ENCODE measurements around the gene SCN1B. TPM values are rescaled to one million over a fixed set of nuclear protein-coding genes. Genes with fewer than 3 reads are reported as not detected.
A peak's percentile ranks its signal among the peaks of the same experiment; 100 is the strongest.
"Not testable (repeated sequence)": the region's sequence is repeated elsewhere in the genome, so short reads cannot be mapped to it uniquely, and the experiment has no call there.

The SCN1B gene
- total and polyA plus RNA-seq, 2 experiments from 2014 or later = 1.6 to 4.2 TPM

GRCh38 chr19:35013041-35013819 is 17.0 kb upstream of the SCN1B start:
- DNase-seq (ENCODE audit: low read depth in 1 of 2, low spot score in 1 of 2) = peak; percentile 76 to 89
- Histone ChIP-seq H3K27ac (no peak overlapping the region), H3K4me1 (ENCODE audit: low read depth) (peaks cover 6% of the 10 kb centered on the region), H3K36me3 (peaks cover 40% of the 10 kb centered on the region), H3K27me3 (no peaks in the 10 kb centered on the region), H3K4me3 (no peak overlapping the region), H3K9me3 (ENCODE audit: low read depth) (no peaks in the 10 kb centered on the region)
- TF ChIP-seq CTCF (IDR thresholded peaks at IDR 0.05; ENCODE audit: low read depth, low read length) = peak; percentile 99

- DNase-seq (ENCODE audit: low read depth in 1 of 2, low spot score in 1 of 2) = peak in 1 of 2 donors; percentile 38
- Histone ChIP-seq H3K27me3 (no peaks in the 10 kb centered on the region), H3K4me1 (ENCODE audit: low read depth) (peaks cover 6% of the 10 kb centered on the region), H3K27ac (no peak overlapping the region), H3K9me3 (ENCODE audit: low read depth) (no peaks in the 10 kb centered on the region), H3K4me3 (no peak overlapping the region), H3K36me3 (peaks cover 42% of the 10 kb centered on the region)
- no peak for TF ChIP-seq CTCF (IDR thresholded peaks at IDR 0.05; ENCODE audit: low read depth, low read length)
These were observed 16.2 kb upstream of the SCN1B start for GRCh38 chr19:35013820-35014754.

GRCh38 chr19:35014774-35015173 is 15.5 kb upstream of the SCN1B start:
- H3K27me3 ChIP-seq; H3K27ac ChIP-seq; H3K4me1 ChIP-seq (ENCODE audit: low read depth); H3K4me3 ChIP-seq; DNase-seq (ENCODE audit: low read depth in 1 of 2, low spot score in 1 of 2); H3K9me3 ChIP-seq (ENCODE audit: low read depth): not testable (repeated sequence)
- H3K36me3 ChIP-seq = peaks cover 43% of the 10 kb centered on the region

GRCh38 chr19:35015270-35015953 is 14.9 kb upstream of the SCN1B start:
- no peak overlapping the region for H3K27ac ChIP-seq
- no peaks in the 10 kb centered on the region for H3K27me3 ChIP-seq
- no peak for TF ChIP-seq CTCF (IDR thresholded peaks at IDR 0.05; ENCODE audit: low read depth, low read length)
- H3K36me3 ChIP-seq = peaks cover 44% of the 10 kb centered on the region
- H3K4me3 ChIP-seq = no peak overlapping the region
- H3K9me3 ChIP-seq (ENCODE audit: low read depth) = no peaks in the 10 kb centered on the region
- peaks cover 6% of the 10 kb centered on the region for H3K4me1 ChIP-seq (ENCODE audit: low read depth)
- DNase-seq (ENCODE audit: low read depth in 1 of 2, low spot score in 1 of 2) = peak in 1 of 2 donors; percentile 60

GRCh38 chr19:35015954-35016351 is 14.3 kb upstream of the SCN1B start:
- no peaks in the 10 kb centered on the region for H3K27me3 ChIP-seq
- no peak overlapping the region for H3K27ac ChIP-seq
- TF ChIP-seq CTCF (IDR thresholded peaks at IDR 0.05; ENCODE audit: low read depth, low read length) = no peak
- DNase-seq (ENCODE audit: low read depth in 1 of 2, low spot score in 1 of 2) = no peak
- H3K4me3 ChIP-seq = no peak overlapping the region
- H3K4me1 ChIP-seq (ENCODE audit: low read depth) = peaks cover 6% of the 10 kb centered on the region
- H3K36me3 ChIP-seq = peaks cover 43% of the 10 kb centered on the region
- H3K9me3 ChIP-seq (ENCODE audit: low read depth) = no peaks in the 10 kb centered on the region

All from cardiac muscle cell (in vitro differentiated cells and primary cell).